ENCODE data around the gene PLCXD3.

The PLCXD3 gene

DNA sequence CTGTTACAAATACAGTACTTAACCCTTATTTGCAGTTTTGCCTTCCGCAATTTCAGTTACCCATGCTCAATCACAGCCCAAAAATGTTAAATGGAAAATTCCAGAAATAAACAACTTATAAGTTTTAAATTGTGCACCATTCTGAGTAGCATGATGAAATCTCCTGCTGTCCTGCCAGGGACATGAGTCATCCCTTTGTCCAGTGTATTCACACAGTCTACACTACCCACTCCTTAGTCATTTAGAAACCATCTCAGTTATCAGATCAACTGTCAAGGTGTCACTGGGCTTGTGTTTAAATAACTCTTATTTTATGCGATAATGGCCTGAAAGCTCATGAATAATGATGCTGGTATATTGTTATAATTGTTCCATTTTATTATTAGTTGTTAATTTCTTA lies 95.8 kb downstream of the PLCXD3 start:
- no peak for DNase-seq (ENCODE audit: low spot score)

- DNase-seq (ENCODE audit: low spot score): no peak
Observed at GRCh38 chr5:41413074-41413473, 97.3 kb downstream of the PLCXD3 start.

DNA sequence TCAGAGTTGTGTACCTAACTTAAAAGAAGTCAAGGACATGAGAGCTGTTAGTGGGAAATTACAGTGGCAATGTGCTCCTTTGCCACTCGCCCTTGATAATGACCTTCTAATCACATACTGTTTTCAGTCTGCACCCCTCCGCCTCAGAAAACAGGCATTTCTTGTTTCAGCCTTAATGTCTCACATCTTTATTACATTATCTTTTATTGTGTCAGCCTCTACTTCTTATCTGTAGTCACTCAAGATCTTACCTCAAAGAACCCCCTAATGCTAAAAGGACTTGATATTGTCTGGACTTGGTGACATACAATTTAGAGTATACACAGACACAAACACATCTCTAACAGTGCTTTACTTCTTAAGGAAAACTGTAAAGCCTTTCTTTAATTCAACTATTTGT lies 97.9 kb downstream of the PLCXD3 start:
- no peak for DNase-seq (ENCODE audit: low spot score)

- DNase-seq (ENCODE audit: low spot score): no peak
Observed at GRCh38 chr5:41410737-41411136, 99.7 kb downstream of the PLCXD3 start.

- DNase-seq (ENCODE audit: low spot score): no peak
Observed at GRCh38 chr5:41410307-41410706, 100.1 kb downstream of the PLCXD3 start.

DNA sequence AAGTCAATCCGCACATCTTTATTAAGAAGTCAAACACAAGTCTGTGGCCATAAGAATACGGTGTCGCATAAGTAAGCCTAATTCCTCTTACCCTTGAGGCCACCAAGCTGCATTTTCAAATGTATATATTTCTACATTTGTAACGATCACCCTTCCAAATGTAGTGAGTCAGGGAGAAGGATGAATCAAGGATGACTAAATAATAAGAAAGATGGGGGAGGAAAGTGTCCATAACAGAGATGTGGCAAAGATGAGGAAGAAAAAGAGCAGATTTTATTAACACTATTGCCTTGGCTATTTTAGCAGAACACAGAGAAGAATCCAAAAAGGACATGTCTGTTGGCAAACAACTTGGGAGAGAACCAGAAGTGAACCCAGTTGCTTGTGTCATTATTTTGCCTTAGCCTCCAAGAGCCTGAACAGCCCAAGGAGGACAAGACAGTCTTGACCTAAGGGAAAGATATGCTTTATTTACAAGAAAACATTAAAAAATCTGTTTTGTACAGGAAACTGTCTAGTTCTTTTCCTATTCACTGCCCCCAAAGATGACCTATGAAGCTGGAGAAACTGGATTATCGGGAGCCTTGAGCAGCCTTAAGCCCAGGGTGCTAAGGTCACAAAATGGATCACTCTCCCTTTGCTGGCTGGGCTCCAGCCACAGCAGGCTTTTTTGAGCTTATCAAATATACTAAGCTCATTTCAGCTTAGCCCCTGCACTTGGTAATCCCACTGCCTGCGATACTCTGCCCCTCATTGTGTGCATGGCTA lies 101.5 kb downstream of the PLCXD3 start:
- no peak for DNase-seq (ENCODE audit: low spot score)

- DNase-seq (ENCODE audit: low spot score): no peak
Observed at GRCh38 chr5:41406936-41407335, 103.5 kb downstream of the PLCXD3 start.

DNA sequence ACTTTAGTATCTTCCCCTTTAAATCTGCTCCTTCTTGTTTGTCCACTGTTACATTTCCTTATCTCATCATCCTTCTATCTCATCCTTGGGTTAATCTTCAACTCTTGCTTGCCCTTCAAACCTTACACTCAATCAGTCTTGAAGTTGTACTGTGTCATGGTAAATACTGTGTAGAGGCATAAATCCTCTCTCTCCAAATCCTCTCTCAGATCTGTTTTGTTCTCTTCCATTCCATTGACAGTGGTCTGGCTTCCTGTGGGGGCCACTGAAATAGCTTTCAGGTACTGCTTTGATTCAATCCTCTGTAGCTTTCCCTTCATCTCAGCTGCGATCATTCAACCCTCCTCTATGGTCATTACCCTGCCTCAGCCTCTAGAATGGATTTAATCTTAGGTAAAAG lies 104.0 kb downstream of the PLCXD3 start:
- DNase-seq (ENCODE audit: low spot score): no peak

DNA sequence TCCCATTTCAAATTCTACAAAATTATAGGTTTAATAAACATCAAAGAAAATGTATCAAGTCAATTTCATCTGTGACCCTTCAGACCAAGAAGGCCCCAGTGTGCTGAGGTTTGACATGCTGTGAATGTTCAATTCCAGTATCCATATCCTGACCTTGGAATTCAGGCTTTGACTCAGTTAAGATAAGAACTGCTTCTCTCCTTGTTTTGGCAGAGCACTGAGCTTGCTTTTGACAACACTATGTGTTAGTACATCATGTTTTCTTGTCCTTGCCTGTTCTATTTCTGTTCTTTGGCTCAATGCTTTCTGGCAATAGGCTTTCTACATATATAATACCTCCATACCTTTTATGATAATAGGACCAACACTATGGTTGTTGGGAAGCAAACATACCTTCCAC lies 105.6 kb downstream of the PLCXD3 start:
- DNase-seq (ENCODE audit: low spot score): no peak

- DNase-seq (ENCODE audit: low spot score): no peak
Observed at GRCh38 chr5:41403846-41404245, 106.6 kb downstream of the PLCXD3 start.

- no peak for DNase-seq (ENCODE audit: low spot score)
Observed at GRCh38 chr5:41402845-41403244, 107.6 kb downstream of the PLCXD3 start.

GRCh38 chr5:41399839-41400238 lies 110.6 kb downstream of the PLCXD3 start:
- DNase-seq (ENCODE audit: low spot score): no peak

DNA sequence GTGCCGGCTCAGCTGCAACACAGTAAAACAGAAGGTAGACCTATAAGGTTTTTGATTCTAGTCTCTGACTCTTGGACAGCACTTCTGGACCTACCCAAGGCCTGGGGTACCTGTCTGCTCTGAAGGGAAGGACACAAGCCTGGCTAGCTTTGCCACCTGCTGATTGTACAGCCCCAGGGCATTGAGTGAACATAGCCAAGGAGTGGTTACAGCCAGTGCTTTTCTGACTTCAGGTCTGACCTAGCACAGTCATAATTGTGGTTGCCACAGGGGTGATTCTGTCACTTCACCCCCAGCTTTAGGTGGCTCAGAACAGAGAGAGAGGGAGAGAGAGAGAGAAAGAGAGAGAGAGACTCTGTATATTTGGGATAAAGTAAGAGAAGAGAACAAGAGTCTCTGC lies 118.4 kb downstream of the PLCXD3 start:
- no peak for DNase-seq (ENCODE audit: low spot score)

DNA sequence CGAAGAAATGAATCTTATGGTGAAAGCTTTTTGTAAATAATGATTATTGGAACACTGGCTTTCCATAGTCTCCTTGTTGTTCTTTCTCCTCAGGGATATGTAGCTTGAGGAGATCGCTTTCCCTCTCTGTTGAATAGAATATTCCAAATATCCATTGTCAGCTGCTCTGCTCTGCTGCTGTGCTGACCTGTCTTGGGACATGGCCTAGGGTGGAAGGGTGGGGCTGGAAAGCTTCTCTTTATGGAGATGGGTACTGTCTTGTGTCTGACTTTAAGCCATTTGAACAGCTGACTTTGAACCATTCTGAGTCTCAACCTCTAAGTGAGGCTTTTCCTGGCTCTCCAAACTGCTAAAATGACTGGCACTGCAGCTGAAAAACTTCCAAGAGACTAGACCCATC lies 135.8 kb downstream of the PLCXD3 start:
- no peak for DNase-seq (ENCODE audit: low spot score)

DNA sequence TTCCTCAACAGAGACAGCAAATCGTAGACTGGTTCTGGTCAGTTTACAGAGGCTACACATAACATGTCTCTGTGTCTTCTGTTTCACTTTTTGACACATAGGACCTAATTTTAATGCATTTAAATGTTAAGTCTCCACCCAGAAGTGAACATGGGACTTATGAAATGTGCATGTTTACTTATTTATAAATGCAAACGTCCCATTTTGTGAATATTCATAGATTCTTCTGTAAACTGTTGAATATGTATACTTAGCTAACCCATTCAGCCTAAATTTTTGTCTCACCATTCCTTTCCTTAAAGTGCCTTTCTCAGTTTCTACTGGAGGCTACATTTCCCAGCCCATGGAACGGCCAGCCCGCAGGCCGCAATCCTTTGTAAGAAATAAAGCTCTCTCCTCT lies 137.2 kb downstream of the PLCXD3 start:
- no peak for DNase-seq (ENCODE audit: low spot score)

GRCh38 chr5:41371738-41372137 lies 138.7 kb downstream of the PLCXD3 start:
- no peak for DNase-seq (ENCODE audit: low spot score)

- no peak for DNase-seq (ENCODE audit: low spot score)
Observed at GRCh38 chr5:41370482-41370881, 139.9 kb downstream of the PLCXD3 start.

GRCh38 chr5:41369799-41370198 lies 140.6 kb downstream of the PLCXD3 start:
- DNase-seq (ENCODE audit: low spot score): no peak

DNA sequence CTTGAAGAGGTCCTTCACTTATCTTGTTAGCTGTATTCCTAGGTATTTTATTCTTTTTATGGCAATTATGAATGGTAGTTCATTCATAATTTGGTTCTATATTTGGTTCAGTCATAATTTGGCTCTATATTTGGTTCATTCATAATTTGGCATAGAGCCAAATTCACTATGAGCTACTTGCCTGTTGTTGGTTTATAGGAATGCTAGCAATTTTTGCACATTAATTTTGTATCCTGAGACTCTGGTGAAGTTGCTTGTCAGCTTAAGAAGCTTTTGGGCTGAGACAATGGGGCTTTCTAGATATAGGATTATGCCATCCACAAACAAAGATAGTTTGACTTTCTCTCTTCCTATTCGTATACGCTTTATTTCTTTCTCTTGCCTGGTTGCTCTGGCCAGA lies 142.2 kb downstream of the PLCXD3 start:
- no peak for DNase-seq (ENCODE audit: low spot score)

GRCh38 chr5:41365369-41365768 lies 145.0 kb downstream of the PLCXD3 start:
- DNase-seq (ENCODE audit: low spot score): no peak

DNA sequence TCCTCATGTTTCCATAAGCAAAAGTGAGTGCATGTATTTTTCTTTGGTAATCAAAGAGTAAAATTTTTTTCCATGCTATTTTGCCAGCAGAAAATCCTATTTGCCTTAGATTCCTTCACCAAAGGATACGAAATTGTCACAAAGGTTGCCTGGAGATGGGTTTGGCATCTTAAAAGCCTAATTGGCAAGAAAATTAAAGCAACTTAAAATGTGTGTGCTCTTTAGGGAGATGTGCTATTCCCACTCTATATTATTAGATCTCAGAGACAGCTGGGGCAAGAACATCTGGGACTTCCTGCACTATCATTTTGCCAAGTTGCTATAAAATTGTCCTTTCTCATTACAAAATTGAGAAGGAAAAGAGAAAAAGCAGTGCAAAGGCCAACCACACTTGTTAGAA lies 146.1 kb downstream of the PLCXD3 start:
- DNase-seq (ENCODE audit: low spot score): no peak

DNA sequence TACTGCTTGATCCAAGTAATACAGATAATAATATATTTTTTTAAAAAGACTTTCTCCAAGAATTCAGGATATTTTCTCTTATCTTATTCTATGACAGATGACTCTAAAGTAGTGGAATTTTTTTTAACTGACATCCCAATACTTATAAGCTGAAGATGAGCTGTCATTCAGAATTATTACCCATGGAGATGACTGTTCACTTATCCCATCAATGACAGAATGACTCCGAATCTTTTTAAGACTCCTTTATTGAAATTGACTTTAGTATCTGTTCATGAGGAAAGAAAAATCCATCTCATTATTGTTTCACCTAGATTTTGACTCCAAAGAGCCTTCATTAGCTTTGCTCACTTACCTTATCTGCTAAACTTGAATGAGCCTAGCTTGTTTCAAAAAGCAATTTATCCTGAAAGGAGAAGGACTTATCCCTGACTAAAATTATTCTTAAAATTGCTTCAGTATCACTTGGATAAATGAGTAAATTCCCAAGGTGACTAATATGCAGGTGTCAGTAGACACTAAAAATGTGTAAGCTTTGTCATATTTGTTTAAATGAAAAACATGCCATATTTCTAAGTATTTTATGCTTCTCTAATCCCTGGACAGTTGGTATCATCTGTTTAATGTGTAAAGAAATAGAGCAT lies 146.9 kb downstream of the PLCXD3 start:
- no peak for DNase-seq (ENCODE audit: low spot score)

- no peak for DNase-seq (ENCODE audit: low spot score)
Observed at GRCh38 chr5:41356786-41357185, 153.6 kb downstream of the PLCXD3 start.

DNA sequence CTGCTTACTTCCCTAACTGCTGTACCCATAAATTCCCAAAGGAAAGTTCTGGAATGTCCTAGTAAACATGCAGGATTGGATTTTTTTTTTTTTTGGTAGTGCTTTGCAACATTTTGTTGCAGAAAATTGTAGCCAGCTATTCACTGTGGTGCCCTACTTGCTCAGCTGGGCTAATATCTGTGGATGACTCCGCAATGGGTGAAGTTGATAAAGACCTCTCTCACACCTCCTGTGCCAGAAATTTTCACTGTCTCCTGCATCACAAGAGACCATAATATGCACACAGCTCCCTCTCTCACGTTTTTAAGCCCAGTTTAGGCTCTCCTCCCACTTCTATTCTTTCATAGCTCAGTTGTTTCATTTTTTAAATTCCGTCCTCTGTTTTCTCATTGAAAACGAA lies 160.6 kb downstream of the PLCXD3 start:
- no peak for DNase-seq (ENCODE audit: low spot score)
